ENCODE measurements around the gene ROBO1.

ROBO1 gene

DNA sequence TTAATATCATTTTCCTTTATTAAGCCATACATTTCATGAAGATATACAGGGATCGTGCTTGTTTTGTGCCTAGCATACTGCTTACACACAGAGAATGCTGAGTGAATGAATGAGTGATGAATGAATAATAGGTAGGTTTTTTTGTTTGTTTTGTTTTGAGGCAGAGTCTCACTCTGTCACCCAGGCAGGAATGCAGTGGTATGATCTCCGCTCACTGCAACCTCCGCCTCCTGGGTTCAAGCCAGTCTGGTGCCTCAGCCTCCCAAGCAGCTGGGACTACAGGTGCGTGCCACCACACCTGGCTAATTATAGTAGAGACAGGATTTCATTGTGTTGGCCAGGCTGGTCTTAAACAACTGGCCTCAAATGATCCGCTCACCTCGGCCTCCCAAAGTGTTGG is 400.0 kb downstream of the ROBO1 start:
- H3K27ac ChIP-seq: no peak overlapping the region
- H3K9ac ChIP-seq (ENCODE audit: insufficient read length): no peak overlapping the region
- TF ChIP-seq EZH2 (IDR thresholded peaks at IDR 0.05) (no peak), FOXP2 (optimal IDR thresholded peaks at IDR 0.05; ENCODE audit: control extremely low read depth, extremely low read length, insufficient read depth) (no peak), POLR2AphosphoS5 (IDR thresholded peaks at IDR 0.05; ENCODE audit: borderline replicate concordance, low read depth, low read length) (no peak)
- H3K36me3 ChIP-seq (ENCODE audit: insufficient read depth, low read length): no peaks in the 10 kb centered on the region
- H3K4me3 ChIP-seq: no peak overlapping the region
- H3K9me3 ChIP-seq (ENCODE audit: low read depth, low read length): no peaks in the 10 kb centered on the region
- no peak for DNase-seq (ENCODE audit: low read depth, low spot score)

DNA sequence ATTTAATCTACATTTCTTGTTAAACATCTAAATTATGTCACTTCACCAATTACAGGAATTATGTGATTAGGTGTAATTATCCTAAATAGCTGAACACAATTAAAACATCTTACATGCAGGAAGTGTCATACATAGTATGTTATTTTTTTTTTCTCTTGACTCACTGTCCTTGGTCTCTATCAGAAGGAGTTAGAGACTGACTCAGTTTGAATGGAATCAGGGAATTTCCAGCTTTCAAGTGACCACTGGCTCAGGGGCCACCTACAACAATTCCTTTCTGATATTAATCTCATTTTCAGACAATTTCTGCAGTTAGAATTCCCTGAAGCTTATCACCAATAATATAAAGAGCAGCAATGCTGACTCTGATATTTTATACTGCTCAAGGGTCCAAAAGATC is 400.7 kb downstream of the ROBO1 start:
- TF ChIP-seq EZH2 (IDR thresholded peaks at IDR 0.05) (no peak), FOXP2 (optimal IDR thresholded peaks at IDR 0.05; ENCODE audit: control extremely low read depth, extremely low read length, insufficient read depth) (no peak), POLR2AphosphoS5 (IDR thresholded peaks at IDR 0.05; ENCODE audit: borderline replicate concordance, low read depth, low read length) (no peak)
- no peak overlapping the region for H3K4me3 ChIP-seq
- DNase-seq (ENCODE audit: low read depth, low spot score): no peak
- H3K9me3 ChIP-seq (ENCODE audit: low read depth, low read length): no peaks in the 10 kb centered on the region
- no peak overlapping the region for H3K27ac ChIP-seq
- no peak overlapping the region for H3K9ac ChIP-seq (ENCODE audit: insufficient read length)
- H3K36me3 ChIP-seq (ENCODE audit: insufficient read depth, low read length): no peaks in the 10 kb centered on the region

DNA sequence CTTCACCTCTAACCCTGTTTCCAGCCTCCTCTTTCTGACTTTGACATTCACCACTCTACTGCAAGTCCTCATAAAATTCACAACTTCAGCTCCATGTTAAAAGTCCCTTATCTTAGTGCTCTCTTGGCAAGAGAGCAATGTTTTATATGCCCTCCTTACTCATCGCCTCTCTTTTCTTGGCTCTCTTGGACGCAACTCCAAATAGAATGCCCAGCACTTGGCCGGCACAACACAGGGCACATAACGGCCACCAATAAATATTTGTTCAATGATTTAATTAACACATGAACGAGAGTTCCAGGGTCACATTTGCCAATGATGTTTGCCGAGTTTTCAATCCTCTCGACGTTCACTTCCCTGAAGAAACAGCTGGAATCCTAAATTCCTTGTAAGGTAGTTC is 401.4 kb downstream of the ROBO1 start:
- H3K9me3 ChIP-seq (ENCODE audit: low read depth, low read length): no peaks in the 10 kb centered on the region
- no peak overlapping the region for H3K27ac ChIP-seq
- no peak for TF ChIP-seq FOXP2 (optimal IDR thresholded peaks at IDR 0.05; ENCODE audit: control extremely low read depth, extremely low read length, insufficient read depth)
- no peak for TF ChIP-seq POLR2AphosphoS5 (IDR thresholded peaks at IDR 0.05; ENCODE audit: borderline replicate concordance, low read depth, low read length)
- TF ChIP-seq EZH2 (IDR thresholded peaks at IDR 0.05): no peak
- H3K9ac ChIP-seq (ENCODE audit: insufficient read length): no peak overlapping the region
- no peak overlapping the region for H3K4me3 ChIP-seq
- no peak for DNase-seq (ENCODE audit: low read depth, low spot score)
- no peaks in the 10 kb centered on the region for H3K36me3 ChIP-seq (ENCODE audit: insufficient read depth, low read length)

GRCh38 chr3:79364784-79365183 is 403.0 kb downstream of the ROBO1 start:
- H3K9ac ChIP-seq (ENCODE audit: insufficient read length): no peak overlapping the region
- H3K36me3 ChIP-seq (ENCODE audit: insufficient read depth, low read length): no peaks in the 10 kb centered on the region
- TF ChIP-seq FOXP2 (optimal IDR thresholded peaks at IDR 0.05; ENCODE audit: control extremely low read depth, extremely low read length, insufficient read depth) (no peak), EZH2 (IDR thresholded peaks at IDR 0.05) (no peak), POLR2AphosphoS5 (IDR thresholded peaks at IDR 0.05; ENCODE audit: borderline replicate concordance, low read depth, low read length) (no peak)
- H3K9me3 ChIP-seq (ENCODE audit: low read depth, low read length): no peaks in the 10 kb centered on the region
- no peak overlapping the region for H3K4me3 ChIP-seq
- no peak for DNase-seq (ENCODE audit: low read depth, low spot score)
- H3K27ac ChIP-seq: no peak overlapping the region

DNA sequence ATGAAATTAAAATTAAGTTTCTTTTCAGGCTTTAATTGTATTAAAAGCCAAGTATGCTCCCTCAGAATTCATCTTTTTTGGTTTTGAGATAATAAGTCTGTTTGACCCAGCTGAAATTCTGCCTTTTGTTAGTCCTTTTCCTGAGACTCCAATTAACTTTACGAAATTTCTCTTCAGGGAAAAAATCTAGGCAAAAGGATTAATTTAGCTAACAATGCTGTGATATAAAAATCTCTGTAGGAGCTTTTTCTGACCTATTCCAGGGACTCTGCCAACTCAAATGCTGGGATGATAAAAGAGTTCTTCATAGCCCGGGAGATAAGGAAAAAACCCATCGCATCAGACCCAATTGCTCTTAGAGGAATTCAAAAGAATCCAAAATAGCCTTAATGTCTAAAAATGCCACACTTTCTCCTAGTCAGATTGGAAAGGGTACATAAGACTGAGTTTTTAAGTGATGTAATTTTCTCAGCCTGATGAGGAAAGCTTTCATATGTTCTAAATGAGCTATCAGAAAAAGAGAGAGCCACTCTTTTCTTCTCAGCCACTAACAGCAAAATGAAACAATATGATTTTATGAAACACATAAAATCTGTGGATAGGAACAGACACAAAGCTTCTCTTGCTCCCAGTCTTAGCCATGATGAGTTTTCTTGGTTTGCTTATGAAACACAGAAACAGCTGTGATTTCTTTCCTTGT is 405.1 kb downstream of the ROBO1 start:
- DNase-seq (ENCODE audit: low read depth, low spot score): no peak
- Histone ChIP-seq H3K9me3 (ENCODE audit: low read depth, low read length) (no peaks in the 10 kb centered on the region), H3K9ac (ENCODE audit: insufficient read length) (no peak overlapping the region), H3K27ac (no peak overlapping the region), H3K36me3 (ENCODE audit: insufficient read depth, low read length) (no peaks in the 10 kb centered on the region), H3K4me3 (no peak overlapping the region)
- no peak for TF ChIP-seq EZH2 (IDR thresholded peaks at IDR 0.05)
- TF ChIP-seq FOXP2 (optimal IDR thresholded peaks at IDR 0.05; ENCODE audit: control extremely low read depth, extremely low read length, insufficient read depth): no peak
- TF ChIP-seq POLR2AphosphoS5 (IDR thresholded peaks at IDR 0.05; ENCODE audit: borderline replicate concordance, low read depth, low read length): no peak

GRCh38 chr3:79361748-79362378 is 405.9 kb downstream of the ROBO1 start:
- H3K27ac ChIP-seq: no peak overlapping the region
- no peak overlapping the region for H3K4me3 ChIP-seq
- TF ChIP-seq FOXP2 (optimal IDR thresholded peaks at IDR 0.05; ENCODE audit: control extremely low read depth, extremely low read length, insufficient read depth): no peak
- no peak for TF ChIP-seq POLR2AphosphoS5 (IDR thresholded peaks at IDR 0.05; ENCODE audit: borderline replicate concordance, low read depth, low read length)
- no peak for TF ChIP-seq EZH2 (IDR thresholded peaks at IDR 0.05)
- H3K9me3 ChIP-seq (ENCODE audit: low read depth, low read length): no peaks in the 10 kb centered on the region
- DNase-seq (ENCODE audit: low read depth, low spot score): no peak
- no peak overlapping the region for H3K9ac ChIP-seq (ENCODE audit: insufficient read length)
- no peaks in the 10 kb centered on the region for H3K36me3 ChIP-seq (ENCODE audit: insufficient read depth, low read length)

- Histone ChIP-seq H3K9me3 (ENCODE audit: low read depth, low read length) (no peaks in the 10 kb centered on the region), H3K27ac (no peak overlapping the region), H3K36me3 (ENCODE audit: insufficient read depth, low read length) (no peaks in the 10 kb centered on the region), H3K4me3 (no peak overlapping the region), H3K9ac (ENCODE audit: insufficient read length) (no peak overlapping the region)
- no peak for DNase-seq (ENCODE audit: low read depth, low spot score)
- TF ChIP-seq POLR2AphosphoS5 (IDR thresholded peaks at IDR 0.05; ENCODE audit: borderline replicate concordance, low read depth, low read length): no peak
- TF ChIP-seq FOXP2 (optimal IDR thresholded peaks at IDR 0.05; ENCODE audit: control extremely low read depth, extremely low read length, insufficient read depth): no peak
Measured at GRCh38 chr3:79358327-79358726, 409.5 kb downstream of the ROBO1 start.

DNA sequence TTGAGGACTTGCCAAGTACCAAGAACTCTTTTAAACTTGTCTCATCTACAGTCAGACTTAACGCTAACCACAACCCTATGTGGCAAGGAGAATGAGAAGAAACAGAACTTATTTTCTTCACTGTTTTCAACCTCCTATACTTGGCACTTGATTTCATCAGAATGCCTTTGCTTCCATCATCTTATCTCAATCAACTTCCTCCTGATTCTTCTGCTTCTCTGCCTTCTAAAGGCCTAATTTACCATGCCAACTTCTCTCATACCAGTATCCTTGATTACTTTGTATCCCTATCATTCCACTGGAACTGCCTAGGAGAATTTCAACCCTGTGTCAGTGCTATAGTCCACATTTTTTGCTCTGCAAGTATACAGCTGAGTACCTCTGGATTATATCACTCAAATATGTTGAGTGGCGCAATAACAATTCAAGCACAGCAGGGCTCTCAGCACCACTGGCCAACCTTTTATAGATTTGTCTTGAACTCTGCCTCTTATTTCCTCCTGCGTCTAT is 413.6 kb downstream of the ROBO1 start:
- TF ChIP-seq FOXP2 (optimal IDR thresholded peaks at IDR 0.05; ENCODE audit: control extremely low read depth, extremely low read length, insufficient read depth) (no peak), EZH2 (IDR thresholded peaks at IDR 0.05) (no peak), POLR2AphosphoS5 (IDR thresholded peaks at IDR 0.05; ENCODE audit: borderline replicate concordance, low read depth, low read length) (no peak)
- no peaks in the 10 kb centered on the region for H3K9me3 ChIP-seq (ENCODE audit: low read depth, low read length)
- no peaks in the 10 kb centered on the region for H3K36me3 ChIP-seq (ENCODE audit: insufficient read depth, low read length)
- DNase-seq (ENCODE audit: low read depth, low spot score): no peak
- no peak overlapping the region for H3K4me3 ChIP-seq
- H3K9ac ChIP-seq (ENCODE audit: insufficient read length): no peak overlapping the region
- no peak overlapping the region for H3K27ac ChIP-seq

Data from SK-N-MC (cell line).